Astrocyte of the cerebellum (primary cell): Measurements from ENCODE around the gene PCCA.

Source experiments
- DNase-seq: peaks from one replicate; pipeline ENCODE4 v3.0.0-alpha.2; 2011; ENCODE audit warnings: low read depth
- H3K4me3 ChIP-seq: 2 replicates; pipeline ENCODE4 v1.5.1; 2011; ENCODE audit warnings: mild to moderate bottlenecking, low read depth, low read length, moderate library complexity
- CTCF ChIP-seq: IDR thresholded peaks from 2 replicates; pipeline ENCODE4 v1.5.1; 2012; ENCODE audit warnings: low read length, low read depth, moderate library complexity, mild to moderate bottlenecking; ENCODE audit errors: missing control alignments
- in situ Hi-C: cut with HindIII; loops from 2 replicates; pipeline ENCODE4 v1.10.0; 2017; ENCODE audit warnings: low sequenced_read_pairs

PCCA gene

GRCh38 chr13:100506600-100507422 is 417.9 kb downstream of the PCCA start:
- DNase-seq, result no peak
- TF ChIP-seq CTCF, result no peak
- in situ Hi-C loops, result no loop called here
- no peak overlapping the region for H3K4me3 ChIP-seq

- H3K4me3 ChIP-seq, result no peak overlapping the region
- no peak for DNase-seq
- TF ChIP-seq CTCF, result no peak
- in situ Hi-C loops, result no loop called here
These were observed 419.6 kb downstream of the PCCA start for GRCh38 chr13:100508455-100508854.

- no peak overlapping the region for H3K4me3 ChIP-seq
- in situ Hi-C loops, result no loop called here
- no peak for TF ChIP-seq CTCF
- DNase-seq, result no peak
These were observed 420.1 kb downstream of the PCCA start for GRCh38 chr13:100508996-100509395.

- H3K4me3 ChIP-seq, result no peak overlapping the region
- no peak for DNase-seq
- in situ Hi-C loops, result loop anchor here (10.0 kb wide), 1 partner anchor 526 kb away; the partner anchor contains the start of gene ZIC2
- TF ChIP-seq CTCF, result no peak
These were observed 421.5 kb downstream of the PCCA start for GRCh38 chr13:100510208-100510957.

GRCh38 chr13:100511466-100511865 is 422.6 kb downstream of the PCCA start:
- no peak for TF ChIP-seq CTCF
- in situ Hi-C loops, result loop anchor here (10.0 kb wide), 1 partner anchor 527 kb away; the partner anchor contains the start of gene ZIC2
- no peak overlapping the region for H3K4me3 ChIP-seq
- no peak for DNase-seq

GRCh38 chr13:100512422-100512821 is 423.5 kb downstream of the PCCA start:
- no peak for TF ChIP-seq CTCF
- no peak overlapping the region for H3K4me3 ChIP-seq
- no peak for DNase-seq
- in situ Hi-C loops, result loop anchor here (10.0 kb wide), 1 partner anchor 528 kb away; the partner anchor contains the start of gene ZIC2
